Breast epithelium (tissue), 3 donors: ENCODE results near the gene ZNF516.

ENCODE experiments used
- POLR2AphosphoS5 ChIP-seq, 3 donors: sonication (generic); formaldehyde crosslinking; IDR thresholded peaks; one replicate each; pipeline ENCODE4 v1.6.1; 2017; ENCODE audit warnings: antibody characterized with exemption in 3 of 3
- TF ChIP-seq, protein P1 (sequence below), 3 donors: fragments of 450-650 bp; IDR thresholded peaks; one replicate each; pipeline ENCODE4 v1.5.1; 2016 to 2017; ENCODE audit warnings: antibody characterized with exemption in 3 of 3, mild to moderate bottlenecking in 3 of 3, moderate library complexity in 3 of 3

DNA sequence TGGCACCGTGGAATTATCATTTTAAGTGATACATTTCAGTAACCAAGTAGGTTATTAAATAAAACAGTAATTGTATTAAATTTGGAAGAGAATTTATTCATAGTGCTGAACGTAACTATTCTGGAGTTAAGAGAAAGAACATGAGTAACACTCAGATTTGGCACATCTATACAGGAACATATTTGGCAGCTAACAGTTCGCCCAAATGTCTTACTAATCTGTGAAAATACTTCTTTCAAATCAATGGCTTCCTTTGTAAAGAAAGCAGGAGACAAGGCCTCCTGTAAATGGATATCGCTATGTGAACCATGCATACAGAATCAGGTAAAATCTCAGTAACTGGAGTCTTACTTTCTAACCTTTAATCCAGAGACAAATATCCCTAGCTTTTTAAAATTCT is 64.4 kb downstream of the ZNF516 start:
- TF ChIP-seq, protein P1, sequence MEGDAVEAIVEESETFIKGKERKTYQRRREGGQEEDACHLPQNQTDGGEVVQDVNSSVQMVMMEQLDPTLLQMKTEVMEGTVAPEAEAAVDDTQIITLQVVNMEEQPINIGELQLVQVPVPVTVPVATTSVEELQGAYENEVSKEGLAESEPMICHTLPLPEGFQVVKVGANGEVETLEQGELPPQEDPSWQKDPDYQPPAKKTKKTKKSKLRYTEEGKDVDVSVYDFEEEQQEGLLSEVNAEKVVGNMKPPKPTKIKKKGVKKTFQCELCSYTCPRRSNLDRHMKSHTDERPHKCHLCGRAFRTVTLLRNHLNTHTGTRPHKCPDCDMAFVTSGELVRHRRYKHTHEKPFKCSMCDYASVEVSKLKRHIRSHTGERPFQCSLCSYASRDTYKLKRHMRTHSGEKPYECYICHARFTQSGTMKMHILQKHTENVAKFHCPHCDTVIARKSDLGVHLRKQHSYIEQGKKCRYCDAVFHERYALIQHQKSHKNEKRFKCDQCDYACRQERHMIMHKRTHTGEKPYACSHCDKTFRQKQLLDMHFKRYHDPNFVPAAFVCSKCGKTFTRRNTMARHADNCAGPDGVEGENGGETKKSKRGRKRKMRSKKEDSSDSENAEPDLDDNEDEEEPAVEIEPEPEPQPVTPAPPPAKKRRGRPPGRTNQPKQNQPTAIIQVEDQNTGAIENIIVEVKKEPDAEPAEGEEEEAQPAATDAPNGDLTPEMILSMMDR (IDR thresholded peaks at IDR 0.05), result no peak
- TF ChIP-seq POLR2AphosphoS5 (IDR thresholded peaks at IDR 0.05), result no peak
